GM18502 (cell line): ENCODE measurements around the gene USH2A.

Experiments used
- ATAC-seq: cut with Tn5 transposase; IDR thresholded peaks from one replicate; pipeline ENCODE4 v1.9.1; 2021; ENCODE audit warnings: mild to moderate bottlenecking; ENCODE audit not compliant: unreplicated experiment, poor library complexity

USH2A gene

DNA sequence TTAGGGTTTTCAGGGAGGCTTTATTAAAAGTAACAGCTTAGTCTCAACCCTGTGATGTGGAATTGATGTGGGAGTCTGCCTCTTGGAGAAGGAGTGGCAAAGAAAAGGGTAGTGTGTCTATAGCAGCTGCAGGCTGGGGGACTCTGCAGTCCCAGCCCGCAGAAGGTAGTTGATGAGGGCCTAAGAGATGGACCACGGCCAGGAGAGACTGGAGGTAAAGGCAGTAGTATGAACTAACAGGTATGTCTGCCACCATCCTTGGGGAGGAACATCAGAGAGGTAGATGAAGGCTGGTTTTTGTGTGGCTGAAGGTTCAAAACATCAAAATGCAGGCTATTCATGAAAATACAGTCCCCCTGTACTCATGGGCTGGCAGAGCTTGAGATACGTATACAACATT is 744.0 kb downstream of the USH2A start:
- ATAC-seq, result no peak

DNA sequence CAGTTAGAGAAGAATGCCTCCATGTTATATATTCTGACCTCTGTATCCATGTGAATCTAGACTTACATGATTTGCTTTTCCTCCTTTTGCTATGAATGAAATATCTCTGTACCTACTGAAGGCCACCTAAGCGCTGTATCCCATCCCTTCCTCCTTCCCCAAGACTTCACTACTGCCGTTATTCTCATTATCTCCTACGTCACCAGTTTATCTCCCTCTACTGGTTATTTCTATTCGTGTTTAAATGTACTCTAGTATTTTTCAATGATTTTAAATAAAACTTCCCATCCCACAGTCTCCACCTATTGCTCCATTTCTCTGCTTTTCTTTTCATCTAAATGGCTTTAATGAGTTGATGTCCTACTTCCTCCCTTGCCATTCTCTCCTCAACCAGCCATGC is 746.1 kb downstream of the USH2A start:
- ATAC-seq, result no peak

DNA sequence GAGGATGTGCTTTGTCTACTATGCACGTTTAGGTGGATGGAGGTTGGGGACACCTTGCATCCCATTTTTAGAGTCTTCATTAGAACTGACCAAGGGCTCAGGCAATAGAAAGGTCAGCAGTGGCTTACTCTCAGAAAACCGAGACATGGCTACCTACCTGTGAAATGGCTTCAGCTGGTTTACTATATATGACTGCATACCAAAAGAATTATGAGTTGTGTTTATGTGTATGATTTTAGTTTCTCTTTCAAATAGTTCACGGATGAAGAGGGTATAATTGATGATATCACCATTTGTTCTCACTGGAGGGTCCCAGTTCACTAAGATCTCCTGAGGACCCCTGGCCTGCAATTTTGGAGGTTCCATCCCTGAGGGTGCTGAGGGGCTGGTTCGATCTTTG is 749.3 kb downstream of the USH2A start:
- ATAC-seq, result no peak

DNA sequence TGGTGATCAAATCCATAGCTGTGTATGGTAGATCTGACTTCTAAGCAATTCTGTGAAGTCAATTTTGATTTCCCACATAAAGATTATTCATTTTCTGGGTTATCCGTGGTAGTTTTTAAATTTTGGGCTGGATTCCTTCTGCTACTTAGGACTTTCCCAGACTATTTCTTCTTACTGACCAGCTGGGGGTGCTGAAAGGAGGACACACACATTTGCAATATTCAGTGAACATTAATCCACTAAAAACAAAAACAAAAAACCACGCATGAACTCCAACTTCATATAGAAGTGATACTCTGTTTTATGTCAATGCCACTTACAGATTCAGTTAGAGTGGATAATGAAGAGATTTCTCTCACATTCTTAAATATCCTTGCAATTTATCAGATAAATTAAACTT is 750.8 kb downstream of the USH2A start:
- no peak for ATAC-seq

DNA sequence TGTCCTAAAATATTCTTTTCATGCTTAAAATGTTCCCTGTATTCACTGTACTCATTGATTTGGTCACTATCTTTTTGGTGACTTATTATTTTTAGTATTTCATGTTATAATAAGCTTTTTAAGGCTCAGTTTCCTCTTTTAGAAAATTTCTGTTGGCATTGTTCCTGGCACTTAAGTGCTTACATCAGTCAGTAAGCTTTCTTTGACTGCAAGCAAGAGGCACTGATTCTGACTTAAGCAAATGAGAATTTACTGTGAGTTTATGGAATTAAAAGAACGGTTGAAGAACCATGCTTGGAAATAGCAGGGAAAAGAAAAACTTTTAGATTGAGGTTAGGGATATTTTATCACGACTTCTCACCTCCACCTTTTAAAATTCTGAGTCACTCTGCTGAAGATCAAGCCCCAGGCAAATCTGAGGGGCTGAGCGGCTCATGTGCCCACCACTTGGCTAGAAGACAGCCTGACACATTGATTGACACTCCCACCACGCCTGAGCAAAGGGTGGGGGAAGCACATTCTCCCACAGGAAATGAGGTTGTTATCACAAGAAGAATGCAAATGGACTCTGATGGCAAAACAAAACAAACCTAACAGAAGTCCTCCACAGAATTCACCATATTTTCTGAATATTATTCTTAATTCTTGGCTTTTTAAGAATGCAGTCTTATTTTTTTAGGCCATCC is 753.3 kb downstream of the USH2A start:
- ATAC-seq, result no peak

DNA sequence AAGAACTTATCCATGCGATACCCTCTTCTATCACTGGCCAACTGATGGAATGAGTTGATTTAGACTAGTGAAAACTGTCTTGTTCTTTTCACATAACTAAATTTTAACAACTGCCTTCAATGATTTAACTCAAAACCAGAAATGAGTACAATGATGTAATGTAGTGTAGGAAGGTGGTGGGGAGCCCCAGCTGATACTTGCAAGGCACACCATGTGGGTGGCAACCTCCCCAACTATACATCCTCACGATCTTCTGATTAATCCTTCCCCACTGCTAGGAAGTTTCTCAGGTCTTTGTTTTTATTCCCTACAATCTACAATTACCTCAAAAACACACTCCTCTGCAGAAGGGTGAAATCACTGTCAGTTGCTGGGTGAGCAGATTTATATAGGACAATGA is 755.5 kb downstream of the USH2A start:
- no peak for ATAC-seq

DNA sequence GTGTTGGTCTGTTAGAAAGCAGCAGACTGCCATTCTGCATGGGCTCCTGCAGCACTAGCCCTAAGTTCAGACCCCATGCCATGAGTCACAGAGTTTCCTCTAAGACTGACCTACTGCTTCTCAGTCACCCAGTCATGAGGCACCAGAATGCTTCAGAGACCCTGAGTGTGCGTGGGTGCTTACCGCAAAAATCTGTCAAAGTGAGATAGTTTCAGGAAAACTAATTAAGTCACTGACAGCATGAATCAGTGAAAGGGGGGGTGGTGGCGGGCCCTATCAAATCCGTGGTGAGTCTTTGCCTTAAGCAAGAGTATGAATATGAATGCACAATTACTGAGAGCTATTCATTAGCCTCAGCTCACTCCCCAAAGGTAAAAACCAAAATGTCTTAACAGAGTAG is 758.0 kb downstream of the USH2A start:
- ATAC-seq, result no peak

DNA sequence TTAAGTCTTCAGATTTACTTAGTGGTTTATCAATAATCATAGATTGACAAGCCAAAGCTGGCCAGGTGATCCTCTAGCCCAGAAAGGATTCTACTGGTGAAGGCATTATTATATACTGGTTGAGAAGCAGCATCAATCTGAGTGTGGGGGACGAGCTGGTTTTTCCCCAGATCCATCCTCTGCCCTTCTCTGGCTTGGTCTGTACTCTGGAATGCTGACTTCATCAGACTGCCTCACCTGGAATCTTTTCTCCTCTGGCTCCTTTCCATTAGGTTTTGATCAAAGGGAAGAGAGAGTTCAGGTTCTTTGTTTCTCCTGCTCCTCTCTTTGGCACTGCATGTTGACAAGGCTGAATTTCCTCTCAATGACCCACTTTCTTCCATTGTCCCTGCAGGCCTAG is 762.2 kb downstream of the USH2A start:
- ATAC-seq, result no peak

DNA sequence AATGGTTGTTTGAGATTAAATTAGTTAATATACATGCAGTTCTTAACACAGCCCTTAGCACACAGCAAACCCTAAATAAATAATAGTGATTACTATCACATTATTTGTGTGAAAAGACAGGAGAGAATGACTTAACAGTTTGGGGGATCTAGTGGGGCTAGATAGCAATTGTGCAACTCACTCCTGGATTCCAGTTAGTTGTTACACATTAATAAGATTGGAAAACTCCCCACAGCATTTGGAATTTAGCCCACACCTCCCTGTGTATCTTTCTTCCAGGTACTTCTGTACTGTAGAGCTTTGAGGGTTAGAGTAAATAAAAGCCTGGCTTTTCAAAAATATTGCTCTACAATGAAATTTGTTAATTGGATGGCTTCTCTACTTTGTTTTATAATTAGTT is 763.0 kb downstream of the USH2A start:
- no peak for ATAC-seq

DNA sequence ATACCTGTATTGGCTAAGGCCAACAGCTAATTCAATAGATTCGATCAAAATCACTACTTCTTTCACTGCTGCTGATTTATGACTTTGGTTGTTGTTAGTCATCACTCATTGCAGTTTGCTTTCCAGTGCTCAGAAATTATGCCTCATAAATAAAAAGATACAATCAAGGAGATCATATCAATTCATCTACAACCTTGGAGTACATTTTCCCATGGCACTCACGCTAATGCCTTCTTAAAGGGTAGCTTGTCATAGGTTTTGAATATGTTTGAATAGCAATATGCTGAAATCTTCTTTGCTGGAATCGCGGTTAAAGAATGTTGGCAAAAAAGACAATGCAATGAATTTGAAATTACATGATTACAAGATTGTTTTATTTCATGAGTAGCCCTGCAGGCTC is 766.2 kb downstream of the USH2A start:
- no peak for ATAC-seq

DNA sequence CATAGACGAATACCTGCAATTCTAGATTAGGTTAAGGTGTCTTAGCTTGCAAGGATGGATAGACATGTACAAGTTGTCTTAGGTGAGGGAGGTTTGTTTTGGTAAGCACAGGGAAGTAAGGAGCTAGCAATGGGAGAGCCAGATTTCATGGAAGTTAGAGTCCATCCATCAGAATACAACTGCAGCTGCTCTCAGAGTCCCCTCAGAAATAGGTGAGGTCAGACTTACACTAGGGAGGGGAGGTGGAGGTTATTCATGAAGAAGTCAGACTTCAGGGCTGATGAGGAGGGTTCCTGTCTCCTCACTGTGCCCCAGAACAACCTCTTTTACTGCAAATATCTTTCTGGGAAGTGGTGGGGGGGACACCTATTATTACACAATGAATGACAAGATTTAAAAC is 770.9 kb downstream of the USH2A start:
- no peak for ATAC-seq

DNA sequence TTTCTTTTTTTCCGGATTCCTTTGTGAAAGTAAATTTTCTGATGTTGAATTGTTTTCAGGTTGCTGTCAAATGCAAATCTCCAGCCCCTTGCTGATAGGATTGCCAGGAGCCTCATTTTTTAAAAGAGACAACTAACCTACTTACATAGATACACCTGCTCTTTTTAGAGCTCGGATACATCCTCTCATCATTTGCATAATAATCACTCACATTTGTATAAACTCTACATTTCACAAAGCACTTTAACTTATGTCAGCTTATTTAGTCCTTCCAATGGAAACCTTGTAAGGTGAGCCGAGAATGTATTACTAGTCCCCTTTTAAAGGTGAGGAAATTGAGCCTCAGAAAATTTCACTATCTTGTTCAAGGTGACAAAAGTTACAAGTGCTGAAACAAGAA is 771.4 kb downstream of the USH2A start:
- ATAC-seq, result no peak

DNA sequence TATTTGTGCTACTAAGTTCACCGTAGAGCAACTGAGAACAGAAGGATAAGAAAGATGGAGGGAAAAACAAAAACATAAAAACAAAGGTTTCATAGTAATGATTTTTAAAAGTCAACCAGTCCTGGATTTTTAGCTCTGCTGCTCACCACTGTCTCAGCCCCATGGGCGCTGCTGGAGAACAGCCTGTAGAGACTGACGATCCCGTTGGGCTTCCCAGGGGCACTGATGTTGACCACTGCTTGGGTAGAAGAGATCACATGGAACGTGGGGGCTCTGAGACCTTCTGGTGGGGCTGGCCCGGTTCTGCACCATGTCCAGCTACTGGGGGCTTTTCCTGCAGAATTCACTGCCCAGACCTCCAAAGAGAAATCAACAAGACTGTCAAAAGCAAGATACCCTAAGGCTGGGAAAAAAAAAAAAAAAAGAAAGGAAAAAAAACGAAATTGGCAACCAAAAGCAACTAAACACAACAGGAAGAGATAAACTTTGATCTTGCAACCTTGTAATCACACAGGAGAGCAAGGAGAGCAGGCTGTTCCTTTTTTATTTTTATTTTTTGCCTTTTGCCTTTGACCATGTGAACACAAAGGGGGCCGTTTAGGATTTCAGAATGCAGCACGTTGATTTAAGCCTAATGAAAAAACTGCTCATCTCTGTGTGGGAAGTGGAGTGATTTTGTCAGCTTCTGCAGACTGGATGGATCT is 772.6 kb downstream of the USH2A start:
- no peak for ATAC-seq

DNA sequence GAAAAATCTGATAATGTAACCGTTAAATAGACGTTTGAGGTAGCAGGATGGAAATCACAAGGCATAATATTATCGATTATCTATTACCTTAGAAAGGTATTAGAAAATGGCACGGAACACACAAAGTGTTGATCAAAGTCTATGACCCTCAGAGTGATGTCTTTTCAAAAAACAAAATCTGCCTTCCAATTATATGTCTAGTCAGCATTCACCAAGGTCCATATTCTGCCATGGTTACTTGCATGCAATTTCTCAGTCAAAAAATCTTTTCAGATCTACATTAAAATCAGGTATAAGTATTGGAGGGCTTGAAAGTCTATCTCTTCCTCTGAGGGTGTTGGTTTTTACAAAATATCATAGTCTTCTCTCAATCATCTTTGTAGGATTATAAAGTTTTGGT is 774.3 kb downstream of the USH2A start:
- no peak for ATAC-seq

DNA sequence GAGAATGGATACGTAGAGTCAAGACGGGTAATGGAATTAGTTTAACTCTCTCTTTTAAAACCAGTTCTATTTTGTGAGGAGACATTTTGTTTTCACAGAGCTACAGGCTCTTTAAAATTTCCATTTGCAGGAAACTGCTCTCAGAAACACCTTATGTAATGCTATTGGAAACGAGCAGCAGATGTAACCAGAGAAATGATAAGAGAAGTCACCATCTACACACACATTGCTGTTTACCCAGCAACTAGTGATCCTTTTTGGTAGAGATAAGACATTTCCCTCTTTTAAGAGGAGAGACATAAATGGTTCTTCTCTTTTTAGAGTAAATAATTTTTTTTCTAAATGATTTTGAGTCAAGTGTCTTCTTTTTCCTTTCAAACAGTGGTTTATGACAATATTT is 775.5 kb downstream of the USH2A start:
- ATAC-seq, result no peak

DNA sequence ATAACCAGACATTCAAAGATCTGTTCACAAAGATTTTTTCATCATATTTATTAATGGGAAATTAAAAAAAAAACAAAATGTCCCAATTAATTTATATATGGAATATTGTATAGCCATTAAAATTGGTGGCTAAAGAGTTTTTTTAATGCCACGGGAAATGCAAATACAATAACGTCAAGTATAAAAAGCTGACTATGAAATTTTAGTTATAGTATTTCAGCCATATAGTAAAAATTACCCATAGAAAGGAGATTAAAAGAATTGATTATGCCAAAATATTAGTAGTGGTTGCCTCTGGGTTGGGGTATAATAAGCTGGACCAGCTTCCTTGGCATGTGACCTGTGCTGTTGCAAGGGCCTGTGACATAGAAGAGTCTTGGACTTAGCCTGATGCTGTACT is 777.4 kb downstream of the USH2A start:
- ATAC-seq, result no peak

DNA sequence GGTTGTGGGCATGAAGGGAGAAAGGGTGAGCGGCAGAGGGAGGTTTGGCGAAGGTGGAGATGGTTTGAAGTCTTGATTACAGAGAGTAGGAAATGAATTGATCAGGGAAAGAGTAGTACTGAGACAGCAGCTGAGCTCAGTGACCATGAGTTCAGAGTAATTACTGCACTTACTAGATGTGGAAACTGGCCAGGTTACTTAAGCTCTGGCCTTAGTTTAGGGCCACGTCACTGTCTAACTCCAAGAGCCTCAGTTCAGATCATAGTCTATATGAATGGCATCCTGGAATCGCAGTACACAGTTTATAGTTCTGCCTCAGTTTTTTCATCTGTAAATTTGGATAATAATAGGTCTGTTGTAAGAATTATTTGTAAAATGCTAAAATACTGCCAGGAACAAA is 778.1 kb downstream of the USH2A start:
- no peak for ATAC-seq

DNA sequence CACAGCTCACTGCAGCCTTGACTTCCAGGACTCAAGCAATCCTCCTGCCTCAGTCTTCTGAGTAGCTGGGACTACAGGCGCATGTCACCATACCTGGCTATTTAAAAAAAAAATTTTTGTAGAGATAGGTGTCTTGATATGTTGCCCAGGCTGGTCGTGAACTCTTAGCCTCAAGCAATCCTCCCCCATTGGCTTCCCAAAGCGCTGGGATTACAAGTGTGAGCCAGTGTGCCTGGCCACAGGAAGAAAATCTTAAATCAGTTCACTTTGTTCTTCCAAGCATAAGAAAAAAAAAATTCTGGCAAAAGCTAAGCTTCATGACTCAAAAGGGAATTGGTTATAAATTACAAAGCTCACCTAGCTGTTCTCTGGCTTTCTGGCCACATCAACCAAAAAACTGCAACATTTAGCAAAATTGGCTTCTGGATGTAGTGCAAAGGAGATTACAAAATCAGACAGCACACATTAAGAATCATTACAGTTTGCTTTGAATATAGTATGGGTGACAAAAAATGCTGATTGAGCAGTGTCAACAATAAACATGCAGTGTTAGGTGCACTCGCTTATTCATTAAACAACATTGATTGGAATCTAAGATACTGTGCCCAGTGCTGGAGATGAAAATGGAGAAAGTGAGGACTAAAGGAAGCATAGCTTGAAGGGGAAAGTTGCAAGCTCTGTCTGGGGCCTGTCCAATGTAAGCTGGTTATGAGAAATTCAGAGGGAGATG is 779.5 kb downstream of the USH2A start:
- no peak for ATAC-seq

DNA sequence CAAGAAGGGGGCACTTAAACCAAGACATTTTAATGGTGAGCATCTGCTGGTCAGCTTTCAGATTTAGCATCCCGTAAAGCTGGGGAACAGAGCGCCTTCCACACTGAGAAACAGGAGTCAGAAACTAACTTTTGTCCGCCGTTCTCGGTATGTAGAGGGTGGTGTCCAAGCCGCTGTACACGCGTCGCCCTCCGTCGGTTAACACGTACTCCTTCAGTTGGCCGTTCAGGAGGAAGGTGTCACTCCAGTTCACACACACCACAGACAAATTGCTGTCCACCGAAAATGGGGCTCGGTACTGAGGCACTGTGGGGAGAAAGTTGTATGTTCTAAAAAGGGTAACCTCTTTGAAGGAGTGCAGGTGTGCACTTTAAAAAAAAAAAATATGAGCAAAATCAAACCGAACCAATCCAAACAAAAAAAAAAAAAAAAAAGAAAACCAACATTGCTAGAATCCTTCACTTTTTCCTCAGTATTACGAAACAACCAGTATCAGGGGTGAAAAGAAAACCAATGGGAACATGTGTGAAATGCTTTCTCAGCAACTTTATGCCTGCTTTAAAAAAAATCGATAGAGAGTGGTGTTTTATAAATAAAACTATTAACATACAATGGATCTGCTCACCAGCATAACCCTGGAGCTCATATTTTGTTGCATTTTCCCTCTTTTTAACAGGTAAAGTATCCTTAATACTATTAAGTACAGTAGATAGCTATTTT is 782.7 kb downstream of the USH2A start:
- no peak for ATAC-seq

DNA sequence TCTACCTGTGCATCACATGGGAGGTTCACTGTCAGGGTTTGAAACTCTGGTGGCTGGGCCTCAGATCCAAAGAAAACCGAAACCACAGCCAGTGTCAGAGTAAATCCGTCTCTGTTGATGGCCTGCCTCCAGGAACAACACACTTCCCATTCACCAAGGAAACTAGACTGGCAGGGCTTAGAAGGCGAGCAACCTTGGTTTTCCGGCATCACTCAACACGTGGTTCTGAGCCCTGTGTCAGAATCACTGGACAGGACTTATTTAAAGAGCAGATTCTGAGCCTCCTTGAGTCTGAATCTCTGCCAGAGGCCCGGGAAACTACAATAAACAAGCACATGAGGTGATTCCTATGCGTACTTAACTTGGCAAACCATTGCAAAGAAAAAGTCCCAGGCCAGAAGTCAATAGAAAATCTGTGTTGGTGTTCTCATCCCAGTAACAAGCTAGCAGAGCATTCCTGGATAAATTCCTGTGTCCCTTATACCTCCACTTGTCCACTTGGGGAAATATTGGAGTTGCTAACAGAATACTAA is 786.1 kb downstream of the USH2A start:
- ATAC-seq, result no peak
